ENCODE results near the gene EDARADD.

GRCh38 chr1:236491469-236492136, 97.5 kb downstream of the EDARADD start:
- TF ChIP-seq CTCF (IDR thresholded peaks at IDR 0.05; ENCODE audit: borderline replicate concordance, extremely low read depth, low read length, poor library complexity, severe bottlenecking) (no peak), EZH2 (IDR thresholded peaks at IDR 0.05; ENCODE audit: borderline replicate concordance, low read depth, low read length, severe bottlenecking) (no peak)
